ENCODE measurements around the gene ETS1.

ETS1 gene

DNA sequence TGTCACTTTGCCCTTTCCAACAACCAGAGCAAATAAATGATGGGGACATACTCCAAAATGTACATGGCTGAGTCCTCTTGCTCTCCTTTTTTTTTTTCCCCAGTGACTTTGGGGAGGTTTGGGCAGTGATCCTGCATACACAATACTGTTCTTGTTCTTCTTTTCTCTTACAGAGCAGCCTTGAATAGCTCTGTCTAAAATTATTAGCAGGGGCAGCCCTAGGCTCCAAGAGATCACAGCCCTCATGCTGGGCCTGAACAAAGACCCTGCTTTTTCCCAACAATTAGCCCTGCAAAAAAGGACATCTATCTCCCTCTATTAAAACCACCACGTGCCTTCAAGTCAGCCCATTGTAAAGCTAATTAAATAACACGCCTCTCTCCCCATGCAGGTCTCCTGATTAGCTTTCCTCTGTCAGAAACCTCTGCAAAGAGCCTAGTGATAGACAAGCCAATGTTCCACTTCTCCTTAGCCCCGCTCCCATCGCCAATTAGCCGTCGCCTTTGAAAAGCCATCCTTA, 54.7 kb downstream of the ETS1 start:
- peak overlapping the region; percentile 21 for H3K27ac ChIP-seq (ENCODE audit: low read depth, low read length)
- H3K4me3 ChIP-seq (ENCODE audit: low read depth, low read length), result peak overlapping the region; percentile 23
- no peaks in the 10 kb centered on the region for H3K36me3 ChIP-seq (ENCODE audit: control insufficient read depth, insufficient read depth, low read length)
- H3K9ac ChIP-seq (ENCODE audit: low read depth, low read length), result no peak overlapping the region
- H3K9me3 ChIP-seq (ENCODE audit: control insufficient read depth, insufficient read depth, low read length), result no peaks in the 10 kb centered on the region
- peaks cover 44% of the 10 kb centered on the region for H3K27me3 ChIP-seq (ENCODE audit: control insufficient read depth, insufficient read depth, low read length)
- H3K4me1 ChIP-seq (ENCODE audit: control insufficient read depth, insufficient read depth, low read length), result peaks cover 30% of the 10 kb centered on the region

DNA sequence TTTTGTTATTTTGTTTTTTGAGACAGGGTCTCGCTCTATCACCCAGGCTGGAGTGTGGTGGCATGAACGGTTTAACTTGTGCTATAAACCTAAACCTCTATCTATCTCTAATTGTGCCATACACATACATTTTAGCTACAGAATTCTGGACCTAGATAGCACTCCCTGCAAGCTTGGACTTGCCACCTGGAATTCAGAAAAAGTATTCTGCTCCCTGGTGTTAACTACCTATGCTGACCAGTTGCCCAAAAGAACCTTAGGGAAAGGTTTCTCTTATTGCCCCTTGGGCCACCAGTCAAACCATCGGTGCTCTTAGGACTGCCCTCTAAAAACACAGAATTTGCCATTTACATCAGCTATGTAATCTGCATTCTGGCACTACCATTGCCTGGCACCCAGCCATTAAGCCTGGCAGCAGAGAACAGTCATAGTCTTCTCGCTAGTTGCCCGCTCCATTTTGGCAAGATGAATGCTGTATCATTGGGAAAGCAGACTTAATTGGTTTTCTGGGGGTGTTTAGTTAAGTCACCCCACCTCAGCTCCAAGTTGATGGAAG, 55.3 kb downstream of the ETS1 start:
- H3K27me3 ChIP-seq (ENCODE audit: control insufficient read depth, insufficient read depth, low read length), result peaks cover 44% of the 10 kb centered on the region
- H3K4me1 ChIP-seq (ENCODE audit: control insufficient read depth, insufficient read depth, low read length), result peaks cover 30% of the 10 kb centered on the region
- H3K9me3 ChIP-seq (ENCODE audit: control insufficient read depth, insufficient read depth, low read length), result no peaks in the 10 kb centered on the region
- no peak overlapping the region for H3K4me3 ChIP-seq (ENCODE audit: low read depth, low read length)
- H3K36me3 ChIP-seq (ENCODE audit: control insufficient read depth, insufficient read depth, low read length), result no peaks in the 10 kb centered on the region
- H3K9ac ChIP-seq (ENCODE audit: low read depth, low read length), result no peak overlapping the region
- no peak overlapping the region for H3K27ac ChIP-seq (ENCODE audit: low read depth, low read length)

DNA sequence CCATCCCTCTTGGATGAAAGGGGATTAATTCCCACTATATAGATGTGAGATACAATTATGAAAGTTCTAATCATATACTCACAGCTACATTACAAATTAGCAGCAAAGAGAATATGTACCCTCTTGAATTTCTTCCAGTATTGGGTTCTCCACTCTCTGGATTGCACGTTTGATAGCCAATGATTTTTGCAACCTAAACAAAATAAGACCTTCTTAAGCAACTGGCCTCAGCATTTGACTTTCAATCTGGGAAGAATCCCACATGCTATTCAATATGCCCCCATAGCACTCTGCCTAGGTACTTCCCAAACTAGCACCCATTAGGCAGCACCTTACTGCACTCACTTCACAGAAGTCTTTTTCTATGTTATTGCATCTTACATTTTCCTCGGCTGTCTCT, 55.8 kb downstream of the ETS1 start:
- no peaks in the 10 kb centered on the region for H3K9me3 ChIP-seq (ENCODE audit: control insufficient read depth, insufficient read depth, low read length)
- no peaks in the 10 kb centered on the region for H3K36me3 ChIP-seq (ENCODE audit: control insufficient read depth, insufficient read depth, low read length)
- no peak overlapping the region for H3K4me3 ChIP-seq (ENCODE audit: low read depth, low read length)
- H3K27ac ChIP-seq (ENCODE audit: low read depth, low read length), result no peak overlapping the region
- H3K27me3 ChIP-seq (ENCODE audit: control insufficient read depth, insufficient read depth, low read length), result peaks cover 44% of the 10 kb centered on the region
- peaks cover 30% of the 10 kb centered on the region for H3K4me1 ChIP-seq (ENCODE audit: control insufficient read depth, insufficient read depth, low read length)
- H3K9ac ChIP-seq (ENCODE audit: low read depth, low read length), result no peak overlapping the region

DNA sequence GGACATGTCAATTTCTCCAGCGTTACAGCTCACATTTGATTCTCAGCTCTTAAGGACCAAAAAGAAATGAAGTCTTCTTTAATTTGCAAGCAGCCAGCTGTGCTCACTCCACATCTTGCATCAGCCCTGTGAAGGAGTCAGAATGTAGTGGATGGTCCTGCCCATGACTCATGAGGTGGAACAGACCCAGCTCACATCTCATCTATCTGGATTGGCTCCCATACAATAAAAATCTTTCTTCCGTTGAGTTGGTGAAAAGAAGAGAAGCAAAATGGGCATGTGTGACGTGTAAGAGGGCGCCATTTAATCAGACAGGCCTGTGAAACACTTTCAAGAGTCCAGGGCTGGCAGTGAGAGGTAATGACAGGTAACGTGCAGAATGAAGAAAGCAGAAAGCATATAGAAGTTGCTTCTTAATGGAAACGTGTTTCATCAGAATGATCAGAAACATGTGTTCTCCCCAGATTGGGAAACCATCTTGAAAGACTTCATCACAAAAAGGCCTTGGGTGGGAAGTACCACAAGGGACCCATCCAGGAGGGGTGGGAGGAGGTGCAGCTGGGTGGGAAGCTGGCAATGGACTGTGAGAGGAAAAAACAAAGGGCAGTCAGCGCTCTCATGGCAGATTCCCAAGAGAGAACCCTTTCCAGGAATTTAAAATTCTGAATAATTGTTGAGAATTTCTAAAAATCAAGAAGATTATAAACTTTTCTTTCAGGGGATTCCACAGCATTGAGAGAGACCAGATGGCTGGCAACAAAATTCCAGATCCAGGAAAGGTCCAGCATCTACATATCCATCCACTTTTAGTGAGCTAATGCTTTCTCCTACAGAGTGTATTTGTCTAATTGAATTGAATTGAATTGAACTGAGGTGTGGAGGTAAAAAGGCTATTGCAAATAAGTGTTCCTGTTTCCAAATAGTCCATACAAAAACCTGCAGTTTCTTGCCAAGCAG, 57.0 kb downstream of the ETS1 start:
- H3K27ac ChIP-seq (ENCODE audit: low read depth, low read length), result no peak overlapping the region
- H3K27me3 ChIP-seq (ENCODE audit: control insufficient read depth, insufficient read depth, low read length), result peaks cover 38% of the 10 kb centered on the region
- H3K36me3 ChIP-seq (ENCODE audit: control insufficient read depth, insufficient read depth, low read length), result no peaks in the 10 kb centered on the region
- H3K4me1 ChIP-seq (ENCODE audit: control insufficient read depth, insufficient read depth, low read length), result peaks cover 40% of the 10 kb centered on the region
- no peak overlapping the region for H3K4me3 ChIP-seq (ENCODE audit: low read depth, low read length)
- no peaks in the 10 kb centered on the region for H3K9me3 ChIP-seq (ENCODE audit: control insufficient read depth, insufficient read depth, low read length)
- no peak overlapping the region for H3K9ac ChIP-seq (ENCODE audit: low read depth, low read length)

DNA sequence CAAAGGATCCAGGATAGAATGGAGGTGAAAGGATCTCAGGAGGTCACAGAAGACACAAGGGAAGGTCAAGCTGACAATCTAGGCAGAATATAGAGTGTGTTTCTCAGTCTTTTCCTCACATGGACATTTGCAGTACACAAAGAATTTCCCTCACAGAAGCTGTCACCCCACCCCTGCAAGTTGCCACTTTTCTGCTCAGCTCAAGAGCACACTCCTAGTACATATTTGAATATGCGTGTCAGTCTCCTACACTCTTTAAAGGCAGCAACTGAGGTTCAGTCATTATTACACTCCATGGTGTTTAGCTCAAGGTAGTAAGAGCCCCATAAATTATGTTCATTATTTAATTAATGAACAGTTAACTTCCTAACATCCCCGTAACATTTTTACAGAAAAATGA, 59.1 kb downstream of the ETS1 start:
- Histone ChIP-seq H3K9ac (ENCODE audit: low read depth, low read length) (no peak overlapping the region), H3K4me3 (ENCODE audit: low read depth, low read length) (no peak overlapping the region), H3K27ac (ENCODE audit: low read depth, low read length) (no peak overlapping the region), H3K4me1 (ENCODE audit: control insufficient read depth, insufficient read depth, low read length) (peaks cover 32% of the 10 kb centered on the region), H3K27me3 (ENCODE audit: control insufficient read depth, insufficient read depth, low read length) (peaks cover 42% of the 10 kb centered on the region), H3K9me3 (ENCODE audit: control insufficient read depth, insufficient read depth, low read length) (no peaks in the 10 kb centered on the region), H3K36me3 (ENCODE audit: control insufficient read depth, insufficient read depth, low read length) (no peaks in the 10 kb centered on the region; the same call in 1 of the 2 replicates)

DNA sequence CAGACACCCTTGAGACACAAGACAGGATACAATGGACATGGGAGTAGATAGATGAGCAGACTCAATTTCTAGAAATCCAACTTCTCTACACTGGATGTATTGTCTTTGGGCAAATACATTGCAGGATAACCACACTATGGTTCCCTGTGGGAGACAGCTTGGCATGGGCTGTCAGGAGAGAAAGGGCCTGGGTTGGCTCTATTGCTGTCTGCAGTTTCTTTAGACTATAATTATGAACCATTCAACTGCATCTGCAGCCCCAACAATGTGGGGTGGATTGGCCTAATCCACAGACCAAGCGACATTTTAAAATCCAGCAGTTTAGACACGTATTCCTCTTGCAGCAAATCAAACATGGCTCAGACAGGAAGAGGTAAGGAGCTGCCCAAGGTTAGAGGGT, 60.3 kb downstream of the ETS1 start:
- H3K4me1 ChIP-seq (ENCODE audit: control insufficient read depth, insufficient read depth, low read length), result peaks cover 21% of the 10 kb centered on the region
- no peaks in the 10 kb centered on the region for H3K9me3 ChIP-seq (ENCODE audit: control insufficient read depth, insufficient read depth, low read length)
- no peaks in the 10 kb centered on the region; the same call in 1 of the 2 replicates for H3K36me3 ChIP-seq (ENCODE audit: control insufficient read depth, insufficient read depth, low read length)
- H3K4me3 ChIP-seq (ENCODE audit: low read depth, low read length), result no peak overlapping the region
- H3K27me3 ChIP-seq (ENCODE audit: control insufficient read depth, insufficient read depth, low read length), result peaks cover 44% of the 10 kb centered on the region
- no peak overlapping the region for H3K9ac ChIP-seq (ENCODE audit: low read depth, low read length)
- no peak overlapping the region for H3K27ac ChIP-seq (ENCODE audit: low read depth, low read length)

DNA sequence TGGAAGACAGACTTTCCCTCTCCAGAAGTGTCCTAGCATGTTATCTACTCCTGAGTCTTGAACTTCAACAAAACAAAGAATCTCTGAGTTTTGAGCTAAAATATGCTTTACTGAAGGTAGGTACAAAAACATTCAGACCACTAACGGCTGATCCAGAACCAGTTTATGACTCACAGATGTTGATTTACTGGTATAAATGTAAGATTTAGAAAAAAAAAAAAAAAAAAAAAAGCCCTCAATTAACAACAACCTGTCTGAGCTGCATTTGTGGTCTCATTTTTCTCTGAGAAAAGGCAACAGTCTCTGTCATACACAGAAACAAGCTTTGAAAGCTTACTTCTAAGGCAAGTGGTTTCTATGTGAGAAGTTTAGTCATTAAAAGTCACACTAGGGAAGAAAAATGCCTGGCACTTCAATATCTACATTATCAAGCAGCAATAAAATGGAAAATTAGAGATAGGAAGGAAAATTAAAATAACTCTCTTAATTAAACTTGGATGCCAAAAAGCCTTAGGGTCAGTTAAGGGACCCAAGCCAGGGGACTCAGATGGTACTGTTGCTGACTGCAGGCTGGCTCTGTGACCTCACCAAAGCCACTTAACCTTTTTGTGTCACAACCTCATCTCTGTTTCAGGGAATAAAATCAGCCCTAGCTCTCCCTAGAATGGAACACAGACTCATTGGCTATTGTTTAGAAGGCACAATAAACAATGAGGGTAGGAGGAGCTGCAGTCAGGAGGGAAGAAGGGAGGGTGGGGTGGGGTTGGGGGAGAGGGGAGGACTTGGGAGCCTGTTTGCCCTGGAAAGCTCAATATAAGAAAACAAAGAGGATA, 61.7 kb downstream of the ETS1 start:
- Histone ChIP-seq H3K9ac (ENCODE audit: low read depth, low read length) (no peak overlapping the region), H3K4me3 (ENCODE audit: low read depth, low read length) (no peak overlapping the region), H3K27me3 (ENCODE audit: control insufficient read depth, insufficient read depth, low read length) (peaks cover 43% of the 10 kb centered on the region), H3K9me3 (ENCODE audit: control insufficient read depth, insufficient read depth, low read length) (no peaks in the 10 kb centered on the region), H3K4me1 (ENCODE audit: control insufficient read depth, insufficient read depth, low read length) (peaks cover 15% of the 10 kb centered on the region), H3K27ac (ENCODE audit: low read depth, low read length) (peak overlapping the region; percentile 4), H3K36me3 (ENCODE audit: control insufficient read depth, insufficient read depth, low read length) (no peaks in the 10 kb centered on the region; the same call in 1 of the 2 replicates)

DNA sequence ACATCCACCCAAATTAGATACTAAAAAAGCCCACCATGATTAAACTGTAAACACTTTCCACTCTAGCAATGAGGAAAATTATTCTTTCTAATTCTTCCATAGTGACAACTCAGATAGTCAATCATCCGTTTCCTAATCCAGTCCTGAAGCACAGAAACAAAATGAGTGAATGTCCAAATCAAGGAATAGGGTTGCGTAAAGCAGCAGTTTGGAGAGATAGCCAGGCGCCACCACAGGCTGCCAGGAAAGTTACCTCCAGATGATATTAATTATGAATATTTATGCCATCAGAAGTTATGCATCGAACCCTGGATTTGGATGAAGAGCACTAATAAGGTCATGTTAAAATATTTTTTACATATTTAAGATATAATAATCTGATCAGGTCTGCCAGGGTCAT, 63.2 kb downstream of the ETS1 start:
- H3K4me1 ChIP-seq (ENCODE audit: control insufficient read depth, insufficient read depth, low read length), result peaks cover 15% of the 10 kb centered on the region
- no peaks in the 10 kb centered on the region; the same call in 1 of the 2 replicates for H3K36me3 ChIP-seq (ENCODE audit: control insufficient read depth, insufficient read depth, low read length)
- H3K27me3 ChIP-seq (ENCODE audit: control insufficient read depth, insufficient read depth, low read length), result peaks cover 34% of the 10 kb centered on the region
- no peak overlapping the region for H3K4me3 ChIP-seq (ENCODE audit: low read depth, low read length)
- H3K9me3 ChIP-seq (ENCODE audit: control insufficient read depth, insufficient read depth, low read length), result no peaks in the 10 kb centered on the region
- H3K9ac ChIP-seq (ENCODE audit: low read depth, low read length), result no peak overlapping the region
- no peak overlapping the region for H3K27ac ChIP-seq (ENCODE audit: low read depth, low read length)

DNA sequence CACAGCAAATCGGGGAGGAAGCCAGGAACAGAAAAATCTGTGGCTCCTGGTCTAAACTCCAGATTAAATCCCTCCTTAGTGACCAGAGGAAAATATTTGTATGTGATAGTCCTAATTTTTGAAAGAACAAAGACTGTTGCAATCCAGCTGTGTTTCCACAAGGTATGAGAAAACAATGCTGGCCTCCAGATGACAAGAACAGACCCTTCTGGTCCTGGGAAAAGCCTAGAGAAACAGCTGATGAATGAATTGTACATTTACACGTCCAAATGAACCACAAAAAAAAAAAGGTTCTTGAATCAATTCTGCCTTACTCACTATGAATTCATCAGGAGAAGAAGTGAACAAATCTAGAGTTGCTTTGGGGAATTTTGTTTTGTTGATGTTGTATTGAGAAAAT, 63.7 kb downstream of the ETS1 start:
- Histone ChIP-seq H3K27ac (ENCODE audit: low read depth, low read length) (no peak overlapping the region), H3K4me3 (ENCODE audit: low read depth, low read length) (no peak overlapping the region), H3K9ac (ENCODE audit: low read depth, low read length) (no peak overlapping the region), H3K4me1 (ENCODE audit: control insufficient read depth, insufficient read depth, low read length) (peaks cover 20% of the 10 kb centered on the region), H3K27me3 (ENCODE audit: control insufficient read depth, insufficient read depth, low read length) (peaks cover 31% of the 10 kb centered on the region), H3K36me3 (ENCODE audit: control insufficient read depth, insufficient read depth, low read length) (no peaks in the 10 kb centered on the region; the same call in 1 of the 2 replicates), H3K9me3 (ENCODE audit: control insufficient read depth, insufficient read depth, low read length) (no peaks in the 10 kb centered on the region)

DNA sequence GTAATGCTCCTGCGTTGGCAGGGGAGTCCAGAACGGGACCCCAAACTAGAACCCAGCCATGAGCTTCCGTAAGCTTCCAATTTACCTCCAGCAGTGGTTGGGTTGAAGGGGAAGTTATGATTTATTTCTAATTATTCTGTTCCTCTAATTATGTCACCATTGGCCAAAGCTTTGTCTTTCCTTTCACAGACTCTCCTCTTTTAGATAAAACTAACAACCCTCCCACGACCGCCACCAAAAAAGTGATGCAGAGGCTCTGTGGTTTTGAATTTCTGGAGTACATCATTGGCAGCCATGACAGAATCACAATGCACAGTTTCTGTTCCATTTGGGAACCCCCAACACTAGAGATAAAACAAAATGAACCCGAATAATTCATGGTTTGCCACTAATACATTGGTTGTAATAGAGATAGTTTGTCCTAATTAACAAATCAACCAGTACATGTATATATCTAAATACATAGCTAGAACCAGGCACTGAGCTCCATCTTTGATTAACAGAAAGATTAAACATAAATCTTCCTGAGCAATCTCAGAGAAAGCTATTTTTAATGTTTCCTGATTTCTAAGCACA, 64.3 kb downstream of the ETS1 start:
- peaks cover 17% of the 10 kb centered on the region for H3K4me1 ChIP-seq (ENCODE audit: control insufficient read depth, insufficient read depth, low read length)
- H3K27me3 ChIP-seq (ENCODE audit: control insufficient read depth, insufficient read depth, low read length), result peaks cover 31% of the 10 kb centered on the region
- H3K27ac ChIP-seq (ENCODE audit: low read depth, low read length), result peak overlapping the region; percentile 53

More for the DNA sequence above, 64.3 kb downstream of the ETS1 start:
- H3K36me3 ChIP-seq (ENCODE audit: control insufficient read depth, insufficient read depth, low read length), result no peaks in the 10 kb centered on the region; the same call in 1 of the 2 replicates
- H3K9me3 ChIP-seq (ENCODE audit: control insufficient read depth, insufficient read depth, low read length), result no peaks in the 10 kb centered on the region
- peak overlapping the region; percentile 89 for H3K4me3 ChIP-seq (ENCODE audit: low read depth, low read length)
- peak overlapping the region; percentile 59; the same call in 1 of the 2 replicates for H3K9ac ChIP-seq (ENCODE audit: low read depth, low read length)

Data from HUES48 (cell line).